NCI-H187 (cell line): ENCODE data around the gene MEPCE.

Experiments used
- DNase-seq, 2 experiments: peaks; one replicate each; lab custom pipeline; 2025; lab: John Stamatoyannopoulos, UW

The MEPCE gene

DNA sequence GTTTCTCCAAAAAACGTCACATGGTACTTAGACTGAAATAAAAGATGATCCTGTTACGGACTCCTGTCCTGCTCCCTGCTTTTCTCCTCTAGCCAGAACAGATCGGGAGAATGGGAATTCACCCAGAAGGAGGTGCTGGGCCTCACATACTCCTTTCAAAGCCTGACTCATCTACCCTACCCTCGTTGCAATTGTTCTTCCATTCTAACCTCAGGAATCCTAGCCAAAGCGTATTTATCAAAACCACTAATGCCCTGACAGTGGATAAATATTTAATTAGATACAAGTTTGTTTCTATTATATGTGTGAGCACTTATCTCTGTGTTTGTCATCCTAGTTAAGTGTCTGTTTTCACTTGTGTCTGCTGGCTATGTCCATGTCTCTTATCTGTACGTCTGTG lies 22.9 kb upstream of the MEPCE start:
- no peak for DNase-seq

DNA sequence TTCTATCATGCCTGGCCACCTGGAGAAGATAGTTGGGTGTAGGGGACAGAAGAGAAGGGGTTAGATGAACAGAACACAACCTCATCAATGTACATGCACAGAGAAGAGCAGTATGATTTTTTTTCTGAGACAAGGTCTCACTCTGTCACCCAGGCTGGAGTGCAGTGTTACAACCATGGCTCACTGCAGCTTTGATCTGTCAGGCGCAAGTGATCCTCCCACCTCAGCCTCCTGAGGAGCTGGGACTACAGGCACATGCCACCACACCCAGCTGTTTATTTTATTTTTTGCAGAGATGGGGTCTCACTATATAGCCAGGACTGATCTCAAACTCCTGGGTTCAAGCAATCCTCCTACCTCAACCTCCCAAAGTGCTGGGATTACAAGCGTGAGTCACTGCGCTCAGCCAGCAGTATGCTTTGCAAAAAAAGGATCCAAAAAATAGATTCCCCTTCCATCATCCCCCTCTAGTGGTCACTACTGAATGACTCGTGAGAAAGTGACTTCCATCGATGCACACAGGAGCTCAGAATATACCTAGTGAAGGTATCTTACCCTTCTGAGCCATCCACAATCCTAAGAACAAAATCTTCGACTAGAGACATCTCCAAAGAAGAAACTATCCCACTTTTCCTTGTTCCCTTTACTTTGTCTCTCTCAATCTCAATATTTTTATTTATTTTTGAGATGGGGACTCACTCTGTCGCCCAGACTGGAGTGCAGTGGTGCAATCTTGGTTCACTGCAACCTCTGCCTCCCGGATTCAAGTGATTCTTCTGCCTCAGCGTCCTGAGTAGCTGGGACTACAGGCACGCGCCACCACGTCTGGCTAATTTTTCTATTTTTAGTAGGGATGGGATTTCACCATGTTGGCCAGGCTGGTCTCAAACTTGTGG lies 22.1 kb upstream of the MEPCE start:
- peak in 1 of 2 experiments; percentile 26 for DNase-seq

DNA sequence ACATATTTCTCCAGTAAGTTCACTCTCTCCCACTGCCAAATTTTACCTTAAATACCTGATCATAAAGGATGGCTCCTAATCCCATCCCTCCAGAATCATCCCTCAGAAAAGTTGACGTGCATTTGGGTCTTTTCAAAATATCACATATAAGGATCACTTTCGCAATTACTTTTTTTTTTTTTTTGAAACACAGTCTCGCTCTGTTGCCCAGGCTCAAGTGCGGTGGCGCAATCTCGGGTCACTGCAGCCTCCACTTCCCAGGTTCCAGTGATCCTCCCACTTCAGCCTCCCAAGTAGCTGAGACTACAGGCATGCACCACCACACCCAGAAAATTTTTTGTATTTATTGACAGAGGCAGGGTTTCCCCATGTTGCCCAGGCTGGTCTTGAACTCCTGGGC lies 18.5 kb upstream of the MEPCE start:
- no peak for DNase-seq

DNA sequence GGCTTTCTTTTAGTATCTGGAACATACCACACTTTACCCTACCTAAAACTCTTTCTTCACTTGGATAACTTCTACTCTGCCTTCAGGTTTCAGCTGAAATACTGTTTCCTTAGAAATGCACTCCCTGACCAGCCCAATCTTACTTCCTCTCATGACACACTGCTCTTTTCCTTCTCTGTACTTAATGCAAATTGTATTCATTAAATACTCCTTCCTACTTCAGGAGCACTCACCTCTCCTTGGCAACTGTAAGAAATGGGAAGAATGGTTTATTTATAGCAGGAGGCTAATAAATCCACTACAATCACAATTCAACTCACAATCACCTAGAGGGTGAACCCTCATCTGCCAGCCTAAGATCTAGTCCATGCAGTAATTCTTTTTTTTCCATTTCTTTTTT lies 16.3 kb upstream of the MEPCE start:
- DNase-seq = no peak

GRCh38 chr7:100413889-100414288 lies 15.7 kb upstream of the MEPCE start:
- DNase-seq = no peak

DNA sequence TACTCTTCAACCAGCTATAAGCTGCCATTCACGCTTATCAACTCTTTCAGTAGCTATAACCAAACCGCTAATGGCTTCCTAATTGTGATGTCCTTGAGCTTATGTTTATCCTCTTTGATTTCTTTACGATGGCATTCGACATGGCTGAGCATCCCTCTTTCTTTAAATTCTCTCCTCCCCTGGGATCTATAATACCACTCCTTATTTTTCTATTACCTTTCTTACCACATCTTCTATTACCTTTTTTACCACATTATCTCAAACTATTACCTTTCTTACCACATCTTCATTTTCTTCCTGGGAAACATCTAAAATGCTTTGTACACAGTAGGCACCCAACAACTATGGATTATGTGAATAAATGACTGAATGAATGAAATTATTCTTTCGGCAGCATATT lies 14.2 kb upstream of the MEPCE start:
- DNase-seq = no peak

GRCh38 chr7:100418930-100419659 lies 10.5 kb upstream of the MEPCE start:
- DNase-seq = no peak

DNA sequence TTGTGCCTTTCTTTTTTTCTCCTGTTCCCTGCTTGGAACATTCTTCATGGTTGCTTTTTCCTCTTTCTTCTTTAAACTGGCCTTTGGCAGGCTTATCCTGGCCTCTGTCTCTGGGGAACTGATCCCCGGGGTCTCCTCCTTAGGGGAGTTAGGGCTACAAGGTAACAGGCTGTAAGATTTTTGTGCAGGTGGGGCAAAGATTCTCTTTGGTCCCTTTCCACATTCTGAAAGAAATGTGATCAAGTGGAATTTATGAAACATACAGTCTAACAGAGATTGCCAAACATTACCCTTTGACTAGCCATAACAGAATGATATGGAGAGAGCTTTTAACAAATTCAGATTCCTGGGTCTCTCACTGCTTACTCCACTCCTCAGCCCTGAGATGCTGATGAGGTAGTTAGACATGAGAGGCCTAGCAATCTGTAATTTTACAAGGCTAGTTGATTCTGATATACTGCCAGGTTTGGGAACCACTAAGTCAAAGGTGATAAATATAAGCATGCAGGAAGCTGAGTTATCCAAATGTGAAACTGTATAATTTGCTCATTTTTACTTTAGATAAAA lies 9.9 kb upstream of the MEPCE start:
- no peak for DNase-seq

DNA sequence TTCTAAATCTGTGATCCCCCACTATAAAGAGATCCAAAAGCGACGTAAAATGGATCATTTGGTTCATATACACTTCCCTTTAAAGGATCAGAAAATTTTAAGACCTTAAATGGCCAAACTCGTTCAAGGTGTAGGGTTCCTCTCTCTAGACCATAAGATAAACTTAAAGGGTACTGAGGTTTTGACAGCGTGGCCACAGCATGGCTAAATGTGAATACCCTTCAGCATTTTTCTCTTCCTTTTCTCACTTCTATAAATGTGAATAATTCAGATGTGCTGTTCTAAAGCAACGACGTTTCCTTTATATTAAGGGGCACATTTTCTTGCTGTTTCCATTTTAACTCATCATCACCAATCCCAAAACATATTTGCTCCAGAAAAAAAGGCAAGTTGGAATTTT lies 6.3 kb upstream of the MEPCE start:
- DNase-seq = no peak

- no peak for DNase-seq
These were observed 4.3 kb upstream of the MEPCE start for GRCh38 chr7:100425347-100425746.

GRCh38 chr7:100426516-100426915 lies 3.1 kb upstream of the MEPCE start:
- no peak for DNase-seq

- no peak for DNase-seq
These were observed 1.9 kb upstream of the MEPCE start for GRCh38 chr7:100427762-100428198.

DNA sequence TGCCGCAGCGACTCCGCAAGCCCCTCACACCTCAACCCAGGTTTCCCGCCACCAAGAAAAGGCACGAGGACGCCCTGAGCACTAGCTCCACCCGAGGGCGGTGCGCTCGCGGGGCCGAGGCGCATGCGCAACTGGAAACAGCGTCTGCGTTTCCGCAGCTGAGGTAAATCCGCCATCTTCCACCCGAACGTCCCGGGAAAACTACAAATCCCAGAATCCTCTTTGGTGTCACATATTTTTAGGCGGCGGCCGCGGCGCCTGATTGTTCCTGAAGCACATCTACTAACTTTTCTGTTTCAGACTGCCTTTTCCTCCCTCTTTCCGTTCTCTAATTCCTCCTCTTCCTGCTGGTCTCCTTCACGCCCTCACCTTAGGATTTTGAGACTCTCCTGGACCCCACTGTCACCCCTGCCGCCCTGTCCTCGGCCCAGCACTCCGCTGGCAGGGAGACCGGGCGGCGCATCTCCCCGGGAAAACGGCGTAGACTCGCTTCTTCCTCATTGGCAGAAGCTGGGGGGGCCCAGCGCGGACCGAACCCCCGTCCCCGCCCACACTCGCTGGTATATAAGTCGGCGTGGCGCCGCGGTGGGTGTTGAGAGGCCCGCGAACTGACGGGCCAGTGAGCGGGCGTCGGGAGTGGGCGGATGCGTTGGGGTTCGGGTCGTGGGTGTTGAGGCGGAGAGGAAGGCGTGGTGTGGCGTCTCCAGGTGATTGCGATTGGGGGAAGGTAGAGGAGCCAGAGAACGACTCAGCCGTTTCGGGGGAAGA lies 1.2 kb upstream of the MEPCE start, which contains the start of gene ZCWPW1:
Gene ZCWPW1, minus strand, starts transcription at position 505 of the 768 bp plus-strand sequence. CDS start 8,054 bp downstream, outside the sequence.
- peak; percentile 95 to 97 for DNase-seq

DNA sequence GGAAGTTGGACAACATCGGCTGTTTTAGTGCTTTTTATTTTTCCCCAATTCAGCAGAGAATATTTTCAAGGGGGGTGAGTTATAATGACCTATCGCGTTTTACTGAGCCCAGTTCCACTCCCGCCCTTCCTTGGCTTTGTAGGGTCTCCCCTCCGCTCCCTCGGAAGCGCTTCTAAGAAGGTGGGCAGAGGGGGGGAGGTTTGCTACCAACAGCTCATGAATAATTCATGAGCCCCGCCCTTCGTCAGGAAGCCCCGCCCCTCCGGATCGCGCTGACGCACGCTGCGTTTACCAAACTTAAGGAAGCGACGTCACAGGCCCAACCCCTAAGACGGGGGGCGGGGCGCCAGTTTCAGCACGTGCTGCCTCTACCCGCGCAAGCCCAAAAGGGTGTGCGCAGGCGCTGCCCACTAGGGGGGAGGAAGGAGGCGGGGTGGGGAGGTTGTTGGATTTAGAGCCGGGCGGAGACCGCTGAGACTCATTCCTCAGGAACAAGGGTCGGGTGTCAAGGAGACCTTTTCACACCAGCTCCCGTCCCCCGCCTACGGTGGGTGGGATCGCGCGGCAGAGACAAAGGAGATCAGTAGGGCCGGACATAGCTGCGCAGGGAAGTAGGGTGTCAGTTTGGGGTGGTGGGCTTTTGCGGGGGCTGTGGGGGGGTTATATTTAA lies 529 bp upstream of the MEPCE start:
- DNase-seq = peak; percentile 99 to 100

DNA sequence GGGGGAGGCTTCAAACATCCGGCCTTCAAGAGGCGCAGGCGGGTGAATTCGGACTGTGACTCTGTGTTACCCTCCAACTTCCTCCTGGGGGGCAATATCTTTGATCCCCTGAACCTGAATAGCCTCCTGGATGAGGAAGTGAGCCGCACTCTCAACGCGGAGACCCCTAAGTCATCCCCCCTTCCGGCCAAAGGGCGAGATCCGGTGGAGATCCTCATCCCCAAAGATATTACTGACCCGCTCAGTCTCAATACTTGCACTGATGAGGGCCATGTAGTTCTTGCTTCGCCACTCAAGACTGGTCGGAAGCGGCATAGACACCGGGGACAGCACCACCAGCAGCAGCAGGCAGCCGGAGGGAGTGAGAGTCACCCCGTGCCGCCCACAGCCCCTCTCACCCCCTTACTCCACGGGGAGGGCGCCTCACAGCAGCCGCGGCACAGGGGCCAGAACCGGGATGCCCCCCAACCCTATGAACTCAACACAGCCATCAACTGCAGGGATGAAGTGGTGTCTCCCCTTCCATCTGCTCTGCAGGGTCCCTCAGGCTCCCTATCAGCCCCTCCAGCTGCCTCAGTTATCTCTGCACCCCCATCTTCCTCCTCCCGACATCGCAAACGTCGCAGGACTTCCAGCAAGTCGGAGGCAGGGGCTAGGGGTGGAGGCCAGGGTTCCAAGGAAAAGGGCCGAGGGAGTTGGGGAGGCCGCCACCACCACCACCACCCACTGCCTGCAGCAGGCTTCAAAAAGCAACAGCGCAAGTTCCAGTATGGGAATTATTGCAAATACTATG lies 1.1 kb downstream of the MEPCE start:
- DNase-seq = no peak

DNA sequence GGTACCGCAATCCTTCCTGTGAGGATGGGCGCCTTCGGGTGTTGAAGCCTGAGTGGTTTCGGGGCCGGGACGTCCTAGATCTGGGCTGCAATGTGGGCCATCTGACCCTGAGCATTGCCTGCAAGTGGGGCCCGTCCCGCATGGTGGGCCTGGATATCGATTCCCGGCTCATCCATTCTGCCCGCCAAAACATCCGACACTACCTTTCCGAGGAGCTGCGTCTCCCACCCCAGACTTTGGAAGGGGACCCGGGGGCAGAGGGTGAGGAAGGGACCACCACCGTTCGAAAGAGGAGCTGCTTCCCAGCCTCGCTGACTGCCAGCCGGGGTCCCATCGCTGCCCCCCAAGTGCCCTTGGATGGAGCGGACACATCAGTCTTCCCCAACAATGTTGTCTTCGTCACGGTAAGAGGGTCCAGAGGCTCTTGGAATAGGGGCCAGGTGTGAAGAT lies 1.7 kb downstream of the MEPCE start:
- no peak for DNase-seq

GRCh38 chr7:100432053-100432452 lies 2.4 kb downstream of the MEPCE start:
- DNase-seq = no peak

DNA sequence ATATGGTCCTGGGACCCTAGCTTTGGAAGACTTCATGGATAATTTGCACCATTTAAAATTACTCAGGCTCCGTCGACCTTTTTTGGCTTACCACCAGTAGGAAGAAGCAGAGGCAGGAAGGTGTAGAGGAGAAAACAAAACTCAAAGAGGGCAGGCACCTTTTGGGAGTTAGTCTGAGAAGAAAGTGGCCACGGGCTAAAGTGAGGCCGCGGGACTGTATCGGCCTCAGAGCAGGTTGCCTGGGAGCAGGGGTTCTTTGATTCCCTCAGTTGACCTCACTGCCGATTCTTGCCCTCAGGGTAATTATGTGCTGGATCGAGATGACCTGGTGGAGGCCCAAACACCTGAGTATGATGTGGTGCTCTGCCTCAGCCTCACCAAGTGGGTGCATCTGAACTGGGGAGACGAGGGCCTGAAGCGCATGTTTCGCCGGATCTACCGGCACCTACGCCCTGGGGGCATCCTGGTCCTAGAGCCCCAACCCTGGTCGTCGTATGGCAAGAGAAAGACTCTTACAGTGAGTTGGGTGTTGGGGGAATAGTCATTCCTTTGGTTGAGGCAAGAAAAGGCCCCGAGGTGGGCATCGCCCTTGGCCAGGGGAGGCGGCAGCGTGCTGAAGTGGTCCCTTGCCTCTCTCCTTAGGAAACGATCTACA lies 3.1 kb downstream of the MEPCE start:
- no peak for DNase-seq

DNA sequence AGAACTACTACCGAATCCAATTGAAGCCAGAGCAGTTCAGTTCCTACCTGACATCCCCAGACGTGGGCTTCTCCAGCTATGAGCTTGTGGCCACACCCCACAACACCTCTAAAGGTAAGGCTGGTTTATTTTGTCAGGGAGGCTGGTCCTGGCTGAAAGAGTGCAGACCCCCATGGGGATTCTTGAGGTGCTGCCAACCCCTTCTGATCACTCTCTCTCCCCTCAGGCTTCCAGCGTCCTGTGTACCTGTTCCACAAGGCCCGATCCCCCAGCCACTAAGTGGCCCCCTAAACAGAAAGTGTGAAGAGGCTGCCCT lies 3.6 kb downstream of the MEPCE start:
- DNase-seq = no peak
